HEK293 (cell line): Measurements from ENCODE around the gene PYGO2.

ENCODE experiments used
- CTCF ChIP-seq: fragments of 450-650 bp; formaldehyde crosslinking; IDR thresholded peaks from 2 replicates; pipeline ENCODE4 v1.5.1; 2016; ENCODE audit warnings: missing biosample characterization, missing genetic modification characterization
- KLF8 ChIP-seq: fragments of 450-650 bp; formaldehyde crosslinking; IDR thresholded peaks from 2 replicates; pipeline ENCODE4 v1.5.1; 2016; ENCODE audit warnings: missing biosample characterization, missing genetic modification characterization
- SP7 ChIP-seq: fragments of 450-650 bp; formaldehyde crosslinking; IDR thresholded peaks from 2 replicates; pipeline ENCODE4 v1.5.1; 2016; ENCODE audit warnings: missing biosample characterization, missing genetic modification characterization
- YY1 ChIP-seq: fragments of 450-650 bp; formaldehyde crosslinking; IDR thresholded peaks from 2 replicates; pipeline ENCODE4 v1.5.1; 2018; ENCODE audit warnings: missing biosample characterization, missing genetic modification characterization
- ZNF239 ChIP-seq: fragments of 450-650 bp; formaldehyde crosslinking; IDR thresholded peaks from 2 replicates; pipeline ENCODE4 v1.5.1; 2016; ENCODE audit warnings: missing biosample characterization, missing genetic modification characterization
- ZNF621 ChIP-seq: fragments of 450-650 bp; formaldehyde crosslinking; IDR thresholded peaks from 2 replicates; pipeline ENCODE4 v1.5.1; 2017; ENCODE audit warnings: missing biosample characterization, missing genetic modification characterization
- ZNF626 ChIP-seq: fragments of 450-650 bp; sonication (Bioruptor Pico); formaldehyde crosslinking; IDR thresholded peaks from 2 replicates; pipeline ENCODE4 v1.5.1; 2018; ENCODE audit warnings: missing biosample characterization, missing genetic modification characterization, inconsistent platforms
- ZNF645 ChIP-seq: fragments of 450-650 bp; formaldehyde crosslinking; IDR thresholded peaks from 2 replicates; pipeline ENCODE4; 2016; ENCODE audit warnings: missing biosample characterization, missing genetic modification characterization
- ZNF654 ChIP-seq: fragments of 450-650 bp; formaldehyde crosslinking; IDR thresholded peaks from 2 replicates; pipeline ENCODE4 v1.5.1; 2016; ENCODE audit warnings: low read depth, missing biosample characterization, missing genetic modification characterization
- ZNF830 ChIP-seq: fragments of 450-650 bp; IDR thresholded peaks from 2 replicates; pipeline ENCODE4 v1.5.0; 2018; ENCODE audit warnings: missing biosample characterization, missing genetic modification characterization, low read depth, mild to moderate bottlenecking, moderate library complexity
- ZSCAN16 ChIP-seq: fragments of 450-650 bp; formaldehyde crosslinking; IDR thresholded peaks from 2 replicates; pipeline ENCODE4 v1.5.1; 2016; ENCODE audit warnings: missing biosample characterization, missing genetic modification characterization

- TF ChIP-seq ZNF239 (no peak), YY1 (tag by site-specific recombination) (no peak), CTCF (no peak), ZNF830 (tag by site-specific recombination) (no peak), SP7 (tag by site-specific recombination) (no peak), ZSCAN16 (tag by site-specific recombination) (no peak), ZNF654 (tag by site-specific recombination) (no peak), ZNF626 (tag by site-specific recombination) (no peak), KLF8 (tag by site-specific recombination) (no peak), ZNF645 (tag by site-specific recombination) (no peak), ZNF621 (tag by site-specific recombination) (no peak)
These were observed 27.7 kb upstream of the PYGO2 start for GRCh38 chr1:154989195-154989860.
